ENCODE results near the gene MPIG6B.
"Not testable (repeated sequence)": the region's sequence is repeated elsewhere in the genome, so short reads cannot be mapped to it uniquely, and the experiment has no call there.

Gene MPIG6B

DNA sequence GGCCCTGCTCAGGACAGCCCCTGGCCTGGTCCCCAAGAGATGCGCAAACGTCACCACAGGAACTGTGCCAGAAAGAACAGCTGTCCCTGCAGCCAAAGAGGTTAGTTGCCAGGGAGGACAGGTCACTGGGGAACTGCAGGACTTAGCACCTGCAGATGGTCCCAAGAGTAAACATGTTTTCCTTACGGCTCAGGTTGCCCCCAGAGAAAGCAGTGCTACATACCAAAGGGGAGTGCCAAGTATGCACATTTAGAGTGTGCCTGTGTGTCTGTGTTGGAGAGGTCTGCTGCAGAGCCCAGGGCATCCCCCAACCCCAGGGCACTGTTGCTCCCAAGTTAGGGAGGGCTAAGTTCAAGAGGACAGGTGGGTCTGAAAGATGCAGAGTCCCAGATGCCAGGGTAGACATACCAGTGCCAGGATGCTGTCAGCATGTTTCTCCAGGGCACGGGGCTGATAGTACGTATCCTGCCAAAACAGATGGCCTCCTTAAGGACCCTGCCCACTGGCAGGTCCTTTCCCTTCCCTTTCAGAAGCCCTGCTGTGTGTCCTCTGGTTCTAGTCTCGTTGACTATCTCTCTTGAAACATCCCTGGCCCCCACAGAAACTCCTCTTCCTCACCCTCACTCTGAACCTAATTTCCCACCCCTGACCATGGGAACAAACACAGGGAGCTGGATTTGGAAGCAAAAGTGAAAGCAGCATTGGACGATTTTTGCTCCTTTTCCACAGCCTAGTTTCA lies 21.3 kb upstream of the MPIG6B start:
- DNase-seq: no peak

DNA sequence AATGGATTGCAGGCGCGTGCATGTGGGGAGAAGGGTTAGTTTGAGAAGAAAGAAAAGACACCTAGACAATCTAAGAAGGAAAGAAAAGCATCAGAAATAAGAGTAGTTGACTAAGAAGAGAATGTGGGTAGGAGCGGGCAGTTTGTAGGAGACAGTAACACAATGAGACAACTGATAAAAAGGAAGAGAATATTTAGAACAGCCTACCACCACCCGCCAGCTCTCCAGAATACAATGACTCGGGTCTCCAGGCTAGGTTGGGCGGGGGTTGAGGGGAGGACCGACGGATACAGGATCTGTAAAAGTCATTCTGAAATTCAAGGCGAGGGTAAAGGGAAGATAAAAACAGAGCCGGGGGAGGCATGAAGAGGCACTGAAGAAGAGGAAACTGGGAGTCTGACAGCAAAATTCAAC lies 20.8 kb upstream of the MPIG6B start:
- no peak for DNase-seq

DNA sequence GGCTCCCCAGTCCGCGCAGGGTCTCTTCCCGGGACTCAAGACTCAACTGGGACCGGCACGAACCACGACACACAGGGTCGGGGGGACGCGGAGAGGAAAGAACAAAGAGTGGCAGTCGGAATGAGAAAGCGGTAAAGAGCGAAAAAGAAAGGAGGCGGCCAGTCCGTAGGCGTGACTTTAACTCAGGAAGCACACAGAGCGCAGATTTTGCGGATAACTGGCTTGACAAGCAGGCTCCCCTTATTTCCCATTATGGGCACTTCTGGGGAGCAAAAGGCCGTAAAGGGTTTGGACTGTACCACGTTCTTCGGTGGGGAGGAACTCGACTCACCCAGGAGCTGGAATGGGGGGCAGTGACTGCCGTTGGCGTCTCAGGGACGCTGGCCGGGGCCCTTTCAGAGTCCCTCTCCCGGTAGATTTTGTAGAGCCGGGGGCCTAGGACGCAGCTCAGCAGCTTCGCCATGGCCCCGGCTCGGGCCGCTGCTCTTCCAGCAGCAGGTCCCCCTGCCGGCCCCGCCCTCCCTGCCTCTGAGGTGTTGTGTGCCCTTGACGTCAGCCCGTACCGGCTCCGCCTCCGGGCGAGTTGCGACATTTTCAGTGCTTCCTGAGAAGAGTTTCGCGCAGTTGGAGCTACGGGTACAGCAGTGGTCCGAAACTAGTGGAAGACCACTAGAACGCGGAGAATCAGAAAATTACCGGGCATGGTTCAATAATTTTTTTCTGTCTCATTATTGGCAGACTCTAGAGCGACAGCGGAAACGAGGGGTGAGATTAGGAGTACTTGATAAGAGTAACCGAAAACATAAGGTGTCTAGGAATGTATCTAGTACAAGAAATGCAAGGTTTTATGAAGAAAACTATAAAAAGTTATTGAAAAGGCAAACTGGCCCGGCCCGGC lies 20.1 kb upstream of the MPIG6B start, which contains the start of gene ABHD16A:
Gene ABHD16A (minus strand): TSS at position 506 of the 898 bp plus-strand sequence. CDS start 43 bp downstream, at position 463.
- peak; percentile 98 for DNase-seq

DNA sequence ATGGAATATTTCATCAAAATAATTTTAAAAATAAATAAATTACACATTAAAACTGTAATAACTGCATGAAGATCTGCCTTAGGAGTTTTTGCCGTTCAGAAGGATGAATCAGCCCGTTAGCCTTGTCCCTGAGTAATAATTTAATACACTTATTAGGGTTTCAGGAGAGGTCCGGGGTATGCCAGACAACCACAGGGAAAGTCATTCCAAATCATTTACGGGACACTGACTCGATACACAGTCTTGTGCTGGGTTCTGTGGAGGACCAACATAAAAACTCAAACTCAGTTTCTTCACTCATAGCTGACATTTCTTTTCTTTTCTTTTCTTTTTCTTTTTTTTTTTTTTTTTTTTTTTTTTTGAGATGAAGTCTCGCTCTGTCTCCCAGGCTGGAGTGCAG lies 17.2 kb upstream of the MPIG6B start:
- DNase-seq: no peak

DNA sequence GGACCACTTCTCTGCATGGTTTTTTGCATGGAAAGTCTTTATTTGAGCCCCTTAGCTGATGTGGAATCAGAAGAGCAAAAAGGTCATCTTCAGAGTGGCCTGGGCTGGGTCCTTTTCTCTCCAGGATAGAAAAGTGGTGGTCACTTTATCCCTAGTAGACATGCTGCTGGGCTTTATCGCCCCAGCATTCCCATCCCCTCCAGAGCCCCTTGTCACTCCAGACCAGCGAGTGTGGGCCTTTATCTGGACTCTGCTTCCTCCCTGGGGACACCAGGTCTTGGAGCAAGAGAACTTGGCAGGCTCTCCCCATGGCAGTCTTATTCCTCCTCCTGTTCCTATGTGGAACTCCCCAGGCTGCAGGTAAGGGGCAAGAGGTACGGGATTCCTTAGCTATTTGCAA lies 16.6 kb upstream of the MPIG6B start, which contains the start of gene LY6G6F:
Gene LY6G6F (plus strand): TSS at position 268 of the 400 bp plus-strand sequence. CDS start 41 bp downstream, at position 309.
- no peak for DNase-seq

DNA sequence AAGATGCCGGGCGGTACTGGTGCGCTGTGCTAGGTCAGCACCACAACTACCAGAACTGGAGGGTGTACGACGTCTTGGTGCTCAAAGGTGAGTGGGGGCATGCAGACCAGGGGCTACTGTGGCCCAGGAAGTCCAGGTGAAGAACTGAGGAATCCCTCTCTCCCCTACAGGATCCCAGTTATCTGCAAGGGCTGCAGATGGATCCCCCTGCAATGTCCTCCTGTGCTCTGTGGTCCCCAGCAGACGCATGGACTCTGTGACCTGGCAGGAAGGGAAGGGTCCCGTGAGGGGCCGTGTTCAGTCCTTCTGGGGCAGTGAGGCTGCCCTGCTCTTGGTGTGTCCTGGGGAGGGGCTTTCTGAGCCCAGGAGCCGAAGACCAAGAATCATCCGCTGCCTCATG lies 15.5 kb upstream of the MPIG6B start:
- DNase-seq: no peak

DNA sequence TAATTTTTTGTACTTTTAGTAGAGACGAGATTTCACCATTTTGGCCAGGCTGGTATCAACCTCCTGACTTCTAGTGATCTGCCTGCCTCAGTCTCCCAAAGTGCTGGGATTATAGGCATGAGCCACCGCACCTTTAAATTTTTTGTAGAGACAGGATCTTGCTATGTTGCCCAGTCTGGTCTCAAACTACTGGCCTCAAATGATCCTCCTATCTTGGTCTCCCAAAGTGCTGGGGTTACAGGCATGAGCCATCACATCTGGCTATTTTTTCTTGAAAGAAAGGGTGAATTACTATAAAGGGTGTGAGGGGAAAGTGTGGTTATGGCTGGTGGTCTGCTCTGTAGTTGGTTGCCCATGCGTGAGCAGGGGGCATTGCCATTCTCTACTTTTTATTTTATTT lies 14.9 kb upstream of the MPIG6B start:
- no peak for DNase-seq

DNA sequence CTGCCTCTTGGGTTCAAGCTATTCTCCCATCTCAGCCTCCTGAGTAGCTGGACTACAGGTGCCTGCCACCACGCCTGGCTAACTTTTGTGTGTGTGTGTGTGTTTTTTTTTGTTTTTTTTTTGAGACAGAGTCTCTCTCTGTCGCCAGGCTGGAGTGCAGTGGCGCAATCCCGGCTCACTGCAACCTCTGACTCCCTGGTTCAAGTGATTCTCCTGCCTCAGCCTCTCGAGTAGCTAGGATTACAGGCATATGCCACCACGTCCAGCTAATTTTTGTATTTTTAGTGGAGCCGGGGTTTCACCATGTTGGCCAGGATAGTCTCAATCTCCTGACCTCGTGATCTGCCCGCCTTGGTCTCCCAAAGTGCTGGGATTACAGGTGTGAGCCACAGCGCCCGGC lies 14.0 kb upstream of the MPIG6B start:
- DNase-seq: not testable (repeated sequence)

DNA sequence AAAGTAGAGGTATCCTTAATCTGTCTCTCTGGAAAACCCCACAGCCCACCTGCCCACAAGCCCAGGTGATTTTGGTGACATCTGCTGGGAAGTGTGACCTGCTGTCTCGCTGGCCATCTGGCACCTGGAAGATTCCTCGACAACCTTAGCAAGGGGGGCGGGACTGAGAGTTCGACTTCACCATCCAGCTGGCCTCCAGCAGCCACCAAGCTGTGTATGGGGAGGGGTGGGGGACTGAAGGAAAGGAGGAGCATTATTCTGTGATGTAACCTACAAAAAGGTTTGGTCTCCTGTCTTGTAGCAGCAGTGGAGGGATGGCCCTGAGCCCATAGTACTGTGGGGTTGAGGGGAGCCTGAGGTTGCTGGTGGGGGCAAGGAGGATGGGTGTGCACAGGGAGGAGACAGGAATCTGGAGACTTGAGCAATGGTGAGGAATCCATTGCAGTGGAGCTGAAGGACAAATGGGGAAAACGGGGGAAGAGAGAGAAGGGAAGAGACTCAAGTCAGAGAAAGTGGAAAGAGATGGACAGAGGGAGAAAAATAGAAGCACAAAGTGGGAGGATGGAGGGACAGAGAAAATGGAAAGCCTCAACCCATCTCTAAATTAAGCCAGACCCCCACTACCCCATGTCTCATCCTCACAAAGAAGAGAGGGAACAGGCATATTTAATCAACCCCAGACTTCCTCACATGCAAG lies 12.5 kb upstream of the MPIG6B start:
- no peak for DNase-seq

DNA sequence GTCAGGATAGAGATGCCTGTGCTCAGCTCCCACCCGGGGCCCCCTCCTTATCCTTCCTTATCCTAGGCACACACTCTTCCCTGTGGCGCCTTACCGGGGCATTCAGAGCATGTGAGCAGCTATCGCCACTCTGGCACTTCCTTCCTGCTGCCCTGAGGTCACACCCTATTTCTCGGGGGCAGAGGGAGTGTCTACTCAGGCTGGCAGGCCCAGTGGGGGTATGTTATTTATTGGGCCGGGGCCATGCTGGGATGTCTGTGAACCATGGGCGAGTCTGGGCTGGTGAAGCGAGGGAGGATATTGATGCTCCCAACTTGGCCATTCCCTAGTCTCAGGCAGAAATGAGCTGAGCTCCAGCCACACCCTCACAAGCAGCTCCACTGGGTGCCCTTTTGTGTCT lies 11.9 kb upstream of the MPIG6B start:
- no peak for DNase-seq

DNA sequence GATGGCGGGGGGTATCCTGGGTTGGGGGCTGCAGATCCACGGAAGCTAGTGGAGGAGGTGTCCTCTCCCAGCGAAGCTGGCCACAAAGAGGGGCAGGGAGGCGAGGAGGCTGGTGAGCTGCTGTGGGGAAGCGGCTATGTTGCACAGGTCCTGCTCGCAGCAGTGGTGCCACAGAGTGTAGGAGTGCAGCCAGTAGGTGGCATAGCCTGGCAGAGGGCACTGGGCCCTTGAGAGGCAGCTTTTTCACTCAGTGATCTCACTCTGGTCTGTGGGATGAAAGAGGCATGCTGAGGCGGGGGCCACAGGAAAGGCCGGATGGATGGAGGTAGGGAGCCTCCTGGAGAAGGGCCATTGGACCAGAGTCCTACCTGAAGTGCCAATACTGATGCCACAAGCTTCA lies 10.9 kb upstream of the MPIG6B start:
- DNase-seq: peak; percentile 31 to 33

DNA sequence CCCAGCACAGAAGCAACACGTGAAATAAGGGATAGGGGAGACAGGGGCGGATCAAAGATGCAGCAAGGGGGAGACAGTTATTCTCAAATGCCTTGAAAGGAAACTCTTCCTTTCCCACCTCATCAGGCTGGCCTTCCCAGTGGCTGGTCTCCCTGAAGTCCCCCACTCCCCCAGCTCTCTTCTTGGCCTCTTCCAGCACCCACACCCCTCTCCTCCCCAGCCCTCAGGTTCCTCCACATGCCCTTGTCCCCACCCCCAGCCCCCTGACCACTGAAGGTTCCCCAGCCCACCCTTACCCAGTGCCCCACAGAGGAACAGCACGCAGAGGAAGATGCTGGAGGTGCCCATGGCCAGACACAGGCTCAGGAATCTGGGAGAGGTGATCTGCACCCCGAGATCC lies 9.7 kb upstream of the MPIG6B start:
- no peak for DNase-seq

DNA sequence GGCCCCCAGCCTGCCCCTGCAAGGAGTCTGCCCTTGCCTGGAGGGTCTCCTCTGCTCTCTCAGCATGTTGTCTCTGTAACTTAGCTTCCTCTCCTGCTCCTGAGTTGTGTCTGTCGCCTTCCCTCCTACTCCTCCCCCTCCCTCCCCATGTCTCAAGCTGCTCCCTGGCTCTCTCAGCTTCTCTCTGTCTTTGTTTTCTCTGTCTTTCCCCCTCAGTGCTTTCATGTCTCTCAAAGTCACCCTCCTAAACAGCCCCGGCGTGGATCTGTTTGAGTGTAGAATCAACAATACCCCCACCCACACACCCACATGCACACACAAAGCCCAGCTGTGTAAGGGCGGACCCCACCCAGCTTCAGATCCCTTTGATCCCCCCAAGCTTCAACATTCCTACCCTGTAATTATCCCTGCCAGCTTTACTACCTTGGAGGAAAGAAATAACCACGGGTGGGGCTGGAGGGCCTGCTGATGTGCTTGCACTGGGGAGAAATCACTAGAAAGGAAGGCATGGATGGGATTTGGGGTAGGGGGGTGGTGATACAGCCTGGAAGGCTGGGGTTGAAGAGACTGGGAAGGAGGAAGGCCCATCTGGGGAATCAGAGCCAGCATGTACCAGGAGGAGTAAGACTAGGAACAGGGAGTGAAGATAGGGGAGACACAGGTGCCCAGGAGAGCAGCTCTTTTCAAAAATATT lies 9.0 kb upstream of the MPIG6B start:
- no peak for DNase-seq

DNA sequence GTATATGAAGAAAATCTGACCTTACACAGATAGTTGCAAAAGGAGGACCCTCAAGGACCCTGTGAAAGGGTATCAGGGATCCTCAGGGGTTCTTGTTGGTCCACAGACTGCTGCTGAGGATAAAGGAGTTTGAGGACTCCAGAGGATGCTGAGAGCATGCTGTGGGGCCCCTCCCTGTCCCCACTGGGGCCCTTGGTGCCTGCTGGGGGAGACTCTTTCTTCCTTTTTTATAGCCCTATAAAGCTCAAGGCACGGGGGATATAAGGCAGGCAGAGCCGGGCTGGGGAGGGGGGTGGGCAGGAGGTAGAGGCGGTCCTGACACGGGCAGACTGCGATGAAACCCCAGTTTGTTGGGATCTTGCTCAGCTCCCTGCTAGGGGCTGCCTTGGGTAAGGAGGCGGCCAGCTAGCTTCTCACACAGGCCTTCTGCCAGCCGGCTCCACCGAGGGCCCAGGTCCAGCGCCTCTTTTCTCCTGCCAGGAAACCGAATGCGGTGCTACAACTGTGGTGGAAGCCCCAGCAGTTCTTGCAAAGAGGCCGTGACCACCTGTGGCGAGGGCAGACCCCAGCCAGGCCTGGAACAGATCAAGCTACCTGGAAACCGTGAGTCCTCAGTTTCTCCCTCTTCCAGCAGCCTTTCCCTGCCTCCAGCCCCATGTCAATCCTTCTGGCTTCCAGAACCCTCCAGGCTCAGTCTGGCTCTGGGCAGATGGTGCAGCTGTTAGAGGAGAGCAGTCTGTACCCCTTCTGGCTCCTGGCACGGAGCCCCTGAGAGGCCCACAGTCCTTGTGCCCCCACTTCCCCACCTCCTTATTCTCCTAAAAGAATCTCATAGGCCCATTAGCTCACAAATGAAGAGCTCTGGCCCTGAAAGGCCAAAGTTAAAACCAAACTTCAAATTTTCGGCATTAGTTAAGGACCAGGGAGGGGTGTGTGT lies 7.9 kb upstream of the MPIG6B start, which contains the start of gene LY6G6D:
Gene LY6G6D (plus strand): TSS at position 327 of the 937 bp plus-strand sequence. CDS start 8 bp downstream, at position 335.
- no peak for DNase-seq

DNA sequence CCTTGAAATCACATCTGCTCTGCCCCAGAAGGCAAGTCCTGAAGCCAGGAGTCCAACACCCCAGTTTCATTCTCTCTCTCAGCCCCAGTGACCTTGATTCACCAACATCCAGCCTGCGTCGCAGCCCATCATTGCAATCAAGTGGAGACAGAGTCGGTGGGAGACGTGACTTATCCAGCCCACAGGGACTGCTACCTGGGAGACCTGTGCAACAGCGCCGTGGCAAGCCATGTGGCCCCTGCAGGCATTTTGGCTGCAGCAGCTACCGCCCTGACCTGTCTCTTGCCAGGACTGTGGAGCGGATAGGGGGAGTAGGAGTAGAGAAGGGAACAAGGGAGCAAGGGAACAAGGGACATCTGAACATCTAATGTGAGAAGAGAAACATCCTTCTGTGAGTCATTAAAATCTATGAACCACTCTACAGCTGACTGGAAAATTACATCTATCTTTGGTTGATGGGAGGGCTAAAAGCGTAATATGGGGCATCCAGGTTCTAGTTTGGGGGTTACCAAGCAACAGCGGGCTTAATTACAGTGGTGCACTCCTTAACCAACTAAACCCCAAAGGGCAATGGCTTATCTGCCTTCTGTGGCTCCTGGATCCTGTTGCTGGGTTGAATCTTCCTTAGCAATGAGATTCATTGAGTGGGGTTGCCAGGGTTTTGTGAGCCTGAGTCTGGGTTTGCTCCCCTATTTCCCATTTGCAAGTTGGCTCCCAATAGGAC lies 5.5 kb upstream of the MPIG6B start:
- no peak for DNase-seq

DNA sequence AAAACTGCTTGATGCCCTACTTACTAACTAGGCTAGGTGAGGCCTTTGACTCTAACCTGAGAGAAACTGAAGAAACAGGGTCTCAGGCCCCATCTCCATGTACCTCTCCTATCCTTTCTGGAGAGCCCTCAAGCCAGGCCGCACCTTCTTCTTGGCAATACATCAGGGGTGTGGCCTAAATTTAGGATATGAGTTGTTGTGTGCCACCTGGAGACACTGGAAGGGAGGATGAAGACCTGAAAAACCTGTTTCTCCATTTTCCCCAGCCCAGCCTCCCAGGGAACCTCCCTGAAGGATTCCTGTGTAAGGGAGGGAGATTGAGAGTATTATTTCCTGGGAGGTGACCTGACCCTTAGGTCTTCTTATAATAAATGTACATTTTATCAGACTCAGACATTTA lies 4.9 kb upstream of the MPIG6B start:
- DNase-seq: no peak

DNA sequence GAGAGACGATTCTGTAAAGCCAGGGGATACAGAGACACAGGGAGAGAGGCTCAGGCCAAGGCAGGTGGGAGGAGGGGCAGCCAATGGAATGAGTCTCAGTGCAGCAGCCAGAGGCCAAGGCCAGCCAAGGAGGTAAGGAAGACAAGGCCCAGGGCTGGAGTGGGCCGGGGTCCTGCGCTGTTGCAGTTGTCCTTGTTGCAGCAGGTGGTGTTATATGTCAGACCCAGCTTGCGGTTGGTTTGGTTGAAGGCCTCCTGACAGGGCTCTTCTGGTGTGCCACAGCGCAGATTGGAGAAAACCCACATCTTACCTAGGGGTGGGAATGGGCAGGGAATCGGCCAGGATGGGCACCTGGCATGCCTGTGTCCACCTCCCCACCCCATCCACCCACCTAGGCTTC lies 4.2 kb upstream of the MPIG6B start:
- DNase-seq: no peak

DNA sequence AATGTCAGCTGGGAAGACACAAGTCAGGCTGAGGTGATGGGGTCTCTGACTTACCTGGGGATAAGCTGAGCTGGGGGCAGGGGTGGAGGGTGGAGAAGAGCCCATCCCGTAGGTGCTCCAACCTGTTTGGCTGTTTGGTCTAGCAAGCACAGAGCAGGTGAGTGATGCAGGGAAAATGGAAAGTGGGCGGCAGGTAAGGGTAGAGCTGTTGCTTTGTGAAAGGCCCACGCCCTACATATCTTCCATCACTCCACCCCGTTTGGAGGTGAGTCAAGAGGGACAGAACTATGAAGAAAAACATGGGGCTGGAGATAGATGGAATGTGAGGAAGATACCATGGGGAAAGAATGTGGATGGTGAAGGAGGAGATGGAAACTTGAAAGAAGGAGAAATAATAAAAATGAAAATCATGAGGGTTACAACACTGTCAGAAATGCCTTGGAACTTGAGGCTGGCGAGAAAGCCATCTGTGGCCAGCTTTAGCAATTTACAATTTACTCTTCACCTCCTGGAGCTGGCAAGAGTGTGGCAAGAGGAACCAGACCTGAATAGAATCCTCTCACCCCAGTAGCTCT lies 2.9 kb upstream of the MPIG6B start:
- no peak for DNase-seq

DNA sequence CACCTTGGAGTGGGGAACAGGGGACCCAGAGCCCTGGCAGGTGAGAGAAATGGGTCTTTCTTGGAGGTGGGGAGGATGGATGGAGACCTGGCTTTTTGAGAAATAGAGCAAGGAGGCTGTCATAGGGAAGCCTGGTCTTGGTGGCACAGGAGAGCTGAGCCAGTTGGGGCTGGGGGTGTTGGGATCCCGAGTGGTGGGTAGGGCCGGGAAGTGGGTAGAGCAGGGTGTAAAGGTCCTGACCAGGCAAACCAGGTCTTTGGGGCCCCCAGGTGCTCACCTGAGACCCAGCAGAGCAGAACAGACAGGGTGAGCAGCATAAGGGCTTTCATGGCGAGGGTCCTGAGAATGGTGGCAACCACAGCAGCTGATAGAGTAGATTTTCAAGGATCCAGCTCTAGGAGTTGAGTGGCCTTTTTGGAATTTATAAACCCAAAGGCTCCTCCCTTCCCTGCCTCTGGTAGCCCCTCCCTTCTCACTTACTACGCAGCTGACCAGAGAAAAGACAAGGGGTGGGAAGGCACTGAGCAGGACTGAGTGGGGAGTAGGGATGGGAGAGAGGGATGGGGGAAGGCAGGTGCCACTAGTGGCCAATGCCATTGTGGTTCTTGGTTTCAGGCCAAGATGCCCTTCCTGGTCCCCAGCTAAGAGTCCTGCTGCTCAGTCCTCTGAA lies 1.7 kb upstream of the MPIG6B start, which contains the start of gene LY6G6C:
Gene LY6G6C (minus strand): TSS at position 396 of the 670 bp plus-strand sequence. CDS start 67 bp downstream, at position 329.
- no peak for DNase-seq

DNA sequence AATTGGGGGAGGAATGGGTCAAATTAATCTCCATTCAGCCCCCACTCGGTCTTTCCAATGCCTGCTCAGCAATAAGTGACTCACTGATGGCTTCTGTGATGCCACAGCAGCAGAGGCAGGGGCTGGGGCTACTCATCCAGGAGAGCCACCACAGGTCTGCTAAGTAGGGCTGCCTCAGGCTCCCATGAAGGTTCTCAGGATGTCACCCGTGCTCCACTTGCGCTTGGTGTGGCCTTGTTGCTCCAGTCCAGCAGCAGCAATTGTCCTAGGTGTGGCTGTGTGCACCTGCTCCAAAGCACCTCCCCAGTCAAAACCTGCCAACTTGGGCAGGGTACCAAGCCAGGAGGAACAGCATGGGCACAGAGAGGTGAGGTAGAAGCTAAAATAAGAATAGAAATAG lies 1.0 kb upstream of the MPIG6B start:
- DNase-seq: no peak

Measured in CD4-positive, alpha-beta T cell treated with Interferon alpha-2 for 1 hour (primary cell).